Esophagus squamous epithelium (tissue), 4 donors: ENCODE measurements around the gene N4BP3.

Source experiments
- POLR2A ChIP-seq, 4 donors: fragments of 450-650 bp; IDR thresholded peaks; one replicate each; pipeline ENCODE4 v1.6.1; 2017; ENCODE audit warnings: antibody characterized with exemption in 4 of 4, mild to moderate bottlenecking in 4 of 4, moderate library complexity in 3 of 4
- TF ChIP-seq, protein P1 (sequence below), 6 experiments: fragments of 450-650 bp in 4 of 6; fragments of 200-600 bp in 2 of 6; sonication (generic) in 2 of 6; IDR thresholded peaks; one replicate each; pipeline ENCODE4 v1.5.1; 2016 to 2019; ENCODE audit warnings: antibody characterized with exemption in 6 of 6, mild to moderate bottlenecking in 4 of 6, moderate library complexity in 4 of 6

- TF ChIP-seq, protein P1, sequence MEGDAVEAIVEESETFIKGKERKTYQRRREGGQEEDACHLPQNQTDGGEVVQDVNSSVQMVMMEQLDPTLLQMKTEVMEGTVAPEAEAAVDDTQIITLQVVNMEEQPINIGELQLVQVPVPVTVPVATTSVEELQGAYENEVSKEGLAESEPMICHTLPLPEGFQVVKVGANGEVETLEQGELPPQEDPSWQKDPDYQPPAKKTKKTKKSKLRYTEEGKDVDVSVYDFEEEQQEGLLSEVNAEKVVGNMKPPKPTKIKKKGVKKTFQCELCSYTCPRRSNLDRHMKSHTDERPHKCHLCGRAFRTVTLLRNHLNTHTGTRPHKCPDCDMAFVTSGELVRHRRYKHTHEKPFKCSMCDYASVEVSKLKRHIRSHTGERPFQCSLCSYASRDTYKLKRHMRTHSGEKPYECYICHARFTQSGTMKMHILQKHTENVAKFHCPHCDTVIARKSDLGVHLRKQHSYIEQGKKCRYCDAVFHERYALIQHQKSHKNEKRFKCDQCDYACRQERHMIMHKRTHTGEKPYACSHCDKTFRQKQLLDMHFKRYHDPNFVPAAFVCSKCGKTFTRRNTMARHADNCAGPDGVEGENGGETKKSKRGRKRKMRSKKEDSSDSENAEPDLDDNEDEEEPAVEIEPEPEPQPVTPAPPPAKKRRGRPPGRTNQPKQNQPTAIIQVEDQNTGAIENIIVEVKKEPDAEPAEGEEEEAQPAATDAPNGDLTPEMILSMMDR (IDR thresholded peaks at IDR 0.05) = no peak
- TF ChIP-seq POLR2A (IDR thresholded peaks at IDR 0.05) = no peak
Measured at GRCh38 chr5:178072749-178073148, 40.6 kb upstream of the N4BP3 start.
